ENCODE data around the gene S100A7.
"Not testable (repeated sequence)": the region's sequence is repeated elsewhere in the genome, so short reads cannot be mapped to it uniquely, and the experiment has no call there.

Gene S100A7

GRCh38 chr1:153478047-153478691 lies 17.7 kb upstream of the S100A7 start:
- in situ Hi-C loops (cut with HindIII; ENCODE audit: low sequenced_read_pairs) = no loop called here

GRCh38 chr1:153476491-153477093 lies 16.1 kb upstream of the S100A7 start:
- in situ Hi-C loops (cut with HindIII; ENCODE audit: low sequenced_read_pairs) = no loop called here

- in situ Hi-C loops (cut with HindIII; ENCODE audit: low sequenced_read_pairs) = no loop called here
Observed at GRCh38 chr1:153475282-153475681, 14.8 kb upstream of the S100A7 start.

- in situ Hi-C loops (cut with HindIII; ENCODE audit: low sequenced_read_pairs) = no loop called here
Observed at GRCh38 chr1:153474347-153474746, 13.9 kb upstream of the S100A7 start.

GRCh38 chr1:153470707-153471106 lies 10.3 kb upstream of the S100A7 start:
- in situ Hi-C loops (cut with HindIII; ENCODE audit: low sequenced_read_pairs) = no loop called here

- in situ Hi-C loops (cut with HindIII; ENCODE audit: low sequenced_read_pairs) = loop anchor here (5.0 to 10.0 kb wide), 2 partner anchors 90 to 112 kb away; partner anchors contain the start of genes S100A12 and S100A9
Observed at GRCh38 chr1:153466908-153467307, 6.5 kb upstream of the S100A7 start.

GRCh38 chr1:153465811-153466636 lies 5.6 kb upstream of the S100A7 start:
- in situ Hi-C loops (cut with HindIII; ENCODE audit: low sequenced_read_pairs) = loop anchor here (5.0 to 10.0 kb wide), 2 partner anchors 89 to 111 kb away; partner anchors contain the start of genes S100A12 and S100A9

GRCh38 chr1:153462741-153463140 lies 2.3 kb upstream of the S100A7 start:
- in situ Hi-C loops (cut with HindIII; ENCODE audit: low sequenced_read_pairs) = loop anchor here (10.0 kb wide), 1 partner anchor 108 kb away; the partner anchor contains the start of gene S100A9

- in situ Hi-C loops (cut with HindIII; ENCODE audit: low sequenced_read_pairs) = loop anchor here (10.0 kb wide), 1 partner anchor 105 kb away; the partner anchor contains the start of gene S100A9
Observed at GRCh38 chr1:153459655-153460054, 796 bp downstream of the S100A7 start.

- in situ Hi-C loops (cut with HindIII; ENCODE audit: low sequenced_read_pairs) = no loop called here
Observed at GRCh38 chr1:153456396-153456795, 4.1 kb downstream of the S100A7 start.

- in situ Hi-C loops (cut with HindIII; ENCODE audit: low sequenced_read_pairs) = not testable (repeated sequence)
Observed at GRCh38 chr1:153448851-153449250, 11.6 kb downstream of the S100A7 start.

GRCh38 chr1:153447498-153448170 lies 12.8 kb downstream of the S100A7 start:
- in situ Hi-C loops (cut with HindIII; ENCODE audit: low sequenced_read_pairs) = no loop called here

GRCh38 chr1:153444078-153444477 lies 16.4 kb downstream of the S100A7 start:
- in situ Hi-C loops (cut with HindIII; ENCODE audit: low sequenced_read_pairs) = no loop called here

GRCh38 chr1:153443486-153443885 lies 17.0 kb downstream of the S100A7 start:
- in situ Hi-C loops (cut with HindIII; ENCODE audit: low sequenced_read_pairs) = no loop called here

- in situ Hi-C loops (cut with HindIII; ENCODE audit: low sequenced_read_pairs) = no loop called here
Observed at GRCh38 chr1:153441238-153441755, 19.2 kb downstream of the S100A7 start.

- in situ Hi-C loops (cut with HindIII; ENCODE audit: low sequenced_read_pairs) = no loop called here
Observed at GRCh38 chr1:153439273-153439672, 21.2 kb downstream of the S100A7 start.

GRCh38 chr1:153438599-153438998 lies 21.9 kb downstream of the S100A7 start:
- in situ Hi-C loops (cut with HindIII; ENCODE audit: low sequenced_read_pairs) = no loop called here

- in situ Hi-C loops (cut with HindIII; ENCODE audit: low sequenced_read_pairs) = no loop called here
Observed at GRCh38 chr1:153437236-153437635, 23.2 kb downstream of the S100A7 start.

- in situ Hi-C loops (cut with HindIII; ENCODE audit: low sequenced_read_pairs) = no loop called here
Observed at GRCh38 chr1:153434746-153435455, 25.6 kb downstream of the S100A7 start.

Data from endothelial cell of hepatic sinusoid (primary cell).